ENCODE data around the gene CLIC1. TPM values are rescaled to one million over a fixed set of nuclear protein-coding genes. Genes with fewer than 3 reads are reported as not detected.

The CLIC1 gene
- total and polyA plus RNA-seq, 7 donors = 20.6 to 85.9 (median 37.5) TPM

- WGBS, 3 donors = 38 to 60% (median 43%) methylated on average over 14 to 16 of the region's 16 CpGs
- no peak for TF ChIP-seq CTCF (IDR thresholded peaks at IDR 0.05)
- Histone ChIP-seq H3K4me1 (no peaks in the 10 kb centered on the region), H3K9me3 (no peaks in the 10 kb centered on the region), H3K27ac (no peak within 1 kb of the TSS), H3K36me3 (ENCODE audit: insufficient read depth in 1 of 2, low read depth in 1 of 2) (no peaks in the 10 kb centered on the region), H3K27me3 (ENCODE audit: insufficient read depth in 3 of 3, low read length in 2 of 3) (no peaks in the 10 kb centered on the region), H3K4me3 (no peak within 1 kb of the TSS)
- ATAC-seq = no peak
- intact Hi-C loops (cut with DNase I) = no loop called here
- no peak for DNase-seq
Measured at GRCh38 chr6:31715022-31715958, 21.0 kb downstream of the CLIC1 start, which contains the start of gene LY6G6D. TSS of gene LY6G6D (plus strand) at chr6:31715348. CDS start at chr6:31715356, 8 bp downstream.

GRCh38 chr6:31713991-31714684 is 22.2 kb downstream of the CLIC1 start:
- TF ChIP-seq CTCF (IDR thresholded peaks at IDR 0.05) = no peak
- Histone ChIP-seq H3K36me3 (ENCODE audit: insufficient read depth in 1 of 2, low read depth in 1 of 2) (no peaks in the 10 kb centered on the region), H3K4me3 (no peak overlapping the region), H3K9me3 (no peaks in the 10 kb centered on the region), H3K27me3 (ENCODE audit: insufficient read depth in 3 of 3, low read length in 2 of 3) (no peaks in the 10 kb centered on the region), H3K27ac (no peak overlapping the region), H3K4me1 (no peaks in the 10 kb centered on the region)
- ATAC-seq (no peak), DNase-seq (no peak)
- WGBS, 3 donors = 64 to 73% (median 65%) methylated on average over 5 of the region's 5 CpGs
- intact Hi-C loops (cut with DNase I) = no loop called here

GRCh38 chr6:31713465-31713864 is 22.9 kb downstream of the CLIC1 start:
- H3K27me3 ChIP-seq (ENCODE audit: insufficient read depth in 3 of 3, low read length in 2 of 3) = no peaks in the 10 kb centered on the region

GRCh38 chr6:31712296-31712695 is 24.0 kb downstream of the CLIC1 start:
- H3K36me3 ChIP-seq (ENCODE audit: insufficient read depth in 1 of 2, low read depth in 1 of 2) = no peaks in the 10 kb centered on the region
- 85 to 90% (median 86%) methylated on average over 8 of the region's 8 CpGs for WGBS, 3 donors
- intact Hi-C loops (cut with DNase I) = no loop called here
- no peak for TF ChIP-seq CTCF (IDR thresholded peaks at IDR 0.05)
- H3K27me3 ChIP-seq (ENCODE audit: insufficient read depth in 3 of 3, low read length in 2 of 3) = no peaks in the 10 kb centered on the region
- DNase-seq = no peak
- no peaks in the 10 kb centered on the region for H3K4me1 ChIP-seq
- H3K27ac ChIP-seq = no peak overlapping the region
- no peak for ATAC-seq
- H3K9me3 ChIP-seq = no peaks in the 10 kb centered on the region
- H3K4me3 ChIP-seq = no peak overlapping the region

More at GRCh38 chr6:31713465-31713864, 22.9 kb downstream of the CLIC1 start:
- Histone ChIP-seq H3K36me3 (ENCODE audit: insufficient read depth in 1 of 2, low read depth in 1 of 2) (no peaks in the 10 kb centered on the region), H3K4me1 (no peaks in the 10 kb centered on the region), H3K9me3 (no peaks in the 10 kb centered on the region), H3K4me3 (no peak overlapping the region), H3K27ac (no peak overlapping the region)
- TF ChIP-seq CTCF (IDR thresholded peaks at IDR 0.05) = no peak
- intact Hi-C loops (cut with DNase I) = no loop called here
- DNase-seq (no peak), ATAC-seq (no peak)
- 76 to 87% (median 81%) methylated on average over 4 of the region's 4 CpGs for WGBS, 3 donors
